Measurements from ENCODE around the gene AATF. TPM values are rescaled to one million over a fixed set of nuclear protein-coding genes. Genes with fewer than 3 reads are reported as not detected.

AATF gene
- total RNA-seq, 2 donors from 2014 or later: 28.8 to 41.3 TPM

DNA sequence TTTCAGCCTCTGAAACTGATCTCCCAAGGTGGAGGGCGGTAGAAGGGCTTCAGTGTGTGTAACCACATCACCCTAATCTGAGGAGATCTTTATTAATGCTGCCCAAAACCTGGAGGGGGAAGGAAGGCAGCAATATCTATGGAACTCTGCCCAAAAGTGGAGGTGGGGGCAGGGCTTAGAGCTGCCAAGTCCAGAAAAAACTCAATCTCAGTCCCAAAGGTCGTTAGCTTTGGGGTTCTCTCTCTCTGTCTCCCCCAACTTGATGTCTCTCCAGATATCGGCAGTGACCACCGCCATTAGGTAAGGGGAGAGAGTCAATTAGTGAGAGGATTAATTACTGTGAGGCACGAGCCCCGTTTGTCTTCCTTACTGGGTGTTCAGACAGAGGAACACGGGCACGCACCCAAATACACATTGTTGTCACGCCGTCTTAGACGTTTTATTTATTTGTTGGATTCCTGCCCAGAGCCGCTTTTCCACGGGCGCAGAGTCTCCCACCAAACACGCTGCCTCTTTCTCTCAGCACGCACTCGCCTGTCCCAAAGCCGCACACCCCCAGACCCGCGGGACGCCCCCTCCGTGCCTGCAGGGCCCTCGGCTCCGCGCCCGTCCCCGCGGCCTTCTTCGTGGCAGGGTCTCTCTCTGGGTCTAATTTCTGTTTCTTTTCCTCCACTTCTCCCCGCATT, 16.9 kb upstream of the AATF start:
- H3K27ac ChIP-seq: no peak overlapping the region
- H3K4me1 ChIP-seq (ENCODE audit: control insufficient read depth in 1 of 2, low read depth in 2 of 2): peaks cover 29 to 49% of the 10 kb centered on the region in 2 donors
- peak overlapping the region; percentile 62 for H3K4me3 ChIP-seq
- H3K27me3 ChIP-seq (replicated peaks; ENCODE audit: insufficient read depth): peaks cover 50% of the 10 kb centered on the region
- no peak for ATAC-seq (ENCODE audit: insufficient number of reproducible peaks, low FRiP score, low read depth)
- H3K9me3 ChIP-seq: no peaks in the 10 kb centered on the region
- DNase-seq (ENCODE audit: low spot score): no peak
- TF ChIP-seq, protein P1, sequence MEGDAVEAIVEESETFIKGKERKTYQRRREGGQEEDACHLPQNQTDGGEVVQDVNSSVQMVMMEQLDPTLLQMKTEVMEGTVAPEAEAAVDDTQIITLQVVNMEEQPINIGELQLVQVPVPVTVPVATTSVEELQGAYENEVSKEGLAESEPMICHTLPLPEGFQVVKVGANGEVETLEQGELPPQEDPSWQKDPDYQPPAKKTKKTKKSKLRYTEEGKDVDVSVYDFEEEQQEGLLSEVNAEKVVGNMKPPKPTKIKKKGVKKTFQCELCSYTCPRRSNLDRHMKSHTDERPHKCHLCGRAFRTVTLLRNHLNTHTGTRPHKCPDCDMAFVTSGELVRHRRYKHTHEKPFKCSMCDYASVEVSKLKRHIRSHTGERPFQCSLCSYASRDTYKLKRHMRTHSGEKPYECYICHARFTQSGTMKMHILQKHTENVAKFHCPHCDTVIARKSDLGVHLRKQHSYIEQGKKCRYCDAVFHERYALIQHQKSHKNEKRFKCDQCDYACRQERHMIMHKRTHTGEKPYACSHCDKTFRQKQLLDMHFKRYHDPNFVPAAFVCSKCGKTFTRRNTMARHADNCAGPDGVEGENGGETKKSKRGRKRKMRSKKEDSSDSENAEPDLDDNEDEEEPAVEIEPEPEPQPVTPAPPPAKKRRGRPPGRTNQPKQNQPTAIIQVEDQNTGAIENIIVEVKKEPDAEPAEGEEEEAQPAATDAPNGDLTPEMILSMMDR (IDR thresholded peaks at IDR 0.05): no peak
- H3K36me3 ChIP-seq: no peaks in the 10 kb centered on the region

DNA sequence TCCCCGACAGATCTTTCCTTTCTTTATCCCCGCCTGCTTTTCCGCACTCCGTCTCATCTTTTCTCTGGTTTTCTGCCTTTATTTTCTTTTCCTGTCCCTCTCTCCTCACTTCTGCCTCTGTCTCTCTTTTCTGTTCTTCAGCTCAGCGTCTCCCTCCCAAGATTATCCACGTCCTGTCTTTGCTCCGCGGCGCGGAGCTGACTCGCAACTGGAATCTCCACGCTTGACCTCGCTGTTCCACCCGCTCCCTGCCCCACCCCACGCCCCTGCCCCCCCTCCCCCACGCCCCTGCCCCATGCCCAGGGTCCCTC, 16.4 kb upstream of the AATF start:
- ATAC-seq (ENCODE audit: insufficient number of reproducible peaks, low FRiP score, low read depth) (no peak), DNase-seq (ENCODE audit: low spot score) (no peak)
- Histone ChIP-seq H3K4me3 (peak overlapping the region; percentile 62), H3K9me3 (no peaks in the 10 kb centered on the region), H3K36me3 (no peaks in the 10 kb centered on the region), H3K27ac (no peak overlapping the region), H3K27me3 (replicated peaks; ENCODE audit: insufficient read depth) (peaks cover 55% of the 10 kb centered on the region), H3K4me1 (ENCODE audit: control insufficient read depth in 1 of 2, low read depth in 2 of 2) (peaks cover 34 to 54% of the 10 kb centered on the region in 2 donors)
- TF ChIP-seq, protein P1 (IDR thresholded peaks at IDR 0.05): no peak

DNA sequence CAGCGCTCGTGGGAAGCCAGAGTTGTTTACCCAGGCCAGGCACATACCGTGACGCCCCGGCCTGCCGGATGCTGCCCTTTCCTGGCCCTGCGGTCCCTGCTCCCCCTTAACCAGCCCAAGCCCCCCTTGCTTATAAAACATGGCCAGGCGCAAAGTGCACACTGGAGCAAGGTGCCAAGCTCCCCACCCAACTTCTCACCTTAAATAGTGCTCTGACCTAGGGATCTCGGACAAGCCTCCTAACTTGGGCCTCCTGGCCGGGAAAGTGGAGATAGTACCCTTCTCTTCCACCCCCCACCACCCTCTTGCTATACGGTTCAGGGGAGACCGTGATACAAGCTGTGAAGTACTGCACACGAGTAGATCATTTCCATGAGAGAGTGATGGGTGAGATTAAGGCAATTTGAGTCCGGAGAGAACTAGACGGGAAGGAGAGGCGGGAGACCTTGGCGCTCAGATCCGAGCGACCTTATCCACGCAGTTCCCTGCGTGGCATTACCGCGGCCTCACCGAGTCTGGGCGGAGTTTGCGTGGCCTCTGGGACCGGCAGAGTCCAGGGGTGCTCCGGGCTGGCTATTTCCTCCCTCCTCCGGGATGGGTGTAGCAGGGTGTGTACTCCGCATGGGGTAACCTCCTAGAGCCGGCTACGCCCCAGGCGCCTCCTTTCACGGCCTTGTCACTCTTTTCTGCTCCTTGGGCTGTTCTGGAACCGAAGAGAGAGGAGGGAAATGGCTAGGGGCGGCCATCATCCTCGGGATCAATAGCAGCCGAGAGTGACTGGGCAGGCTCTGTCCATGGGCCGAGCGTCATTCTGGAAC, 15.9 kb upstream of the AATF start:
- no peak for DNase-seq (ENCODE audit: low spot score)
- no peak for ATAC-seq (ENCODE audit: insufficient number of reproducible peaks, low FRiP score, low read depth)
- Histone ChIP-seq H3K27ac (no peak overlapping the region), H3K9me3 (no peaks in the 10 kb centered on the region), H3K4me1 (ENCODE audit: control insufficient read depth in 1 of 2, low read depth in 2 of 2) (peaks cover 40 to 60% of the 10 kb centered on the region in 2 donors), H3K4me3 (no peak overlapping the region), H3K27me3 (replicated peaks; ENCODE audit: insufficient read depth) (peaks cover 61% of the 10 kb centered on the region), H3K36me3 (no peaks in the 10 kb centered on the region)
- TF ChIP-seq, protein P1 (IDR thresholded peaks at IDR 0.05): no peak

DNA sequence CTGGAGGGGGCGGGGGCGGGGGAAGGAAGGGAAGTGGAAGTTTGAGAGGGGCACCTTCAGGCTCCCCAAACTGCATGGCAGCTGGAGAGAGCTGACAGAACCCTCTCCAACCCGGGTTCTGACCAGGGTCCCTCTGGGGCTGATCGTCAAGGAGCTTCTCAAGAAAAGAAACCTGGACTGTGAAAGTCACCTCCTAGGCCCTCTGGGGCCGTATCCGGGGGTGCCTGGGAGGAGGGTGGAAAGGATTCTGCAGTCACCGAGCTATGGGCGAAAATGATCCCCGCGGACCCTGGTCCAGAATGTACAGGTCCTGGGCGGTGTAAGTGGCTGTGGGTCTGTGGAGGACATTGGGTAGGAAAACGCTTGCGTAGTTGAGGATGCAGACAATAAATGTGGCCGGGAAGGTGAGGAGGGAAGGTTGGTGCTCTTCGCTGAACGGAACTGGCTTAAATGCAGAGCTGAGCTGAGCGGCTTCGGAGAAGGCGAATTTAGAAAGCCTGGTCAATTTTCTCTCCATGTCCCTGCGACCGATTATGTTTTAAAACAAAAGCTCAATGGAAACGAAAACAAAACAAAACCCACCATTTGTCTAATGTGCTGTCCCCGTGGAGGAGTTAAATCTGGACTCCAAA, 15.1 kb upstream of the AATF start:
- Histone ChIP-seq H3K9me3 (no peaks in the 10 kb centered on the region), H3K4me3 (peak overlapping the region; percentile 52), H3K4me1 (ENCODE audit: control insufficient read depth in 1 of 2, low read depth in 2 of 2) (peaks cover 46 to 67% of the 10 kb centered on the region in 2 donors), H3K36me3 (no peaks in the 10 kb centered on the region), H3K27ac (no peak overlapping the region), H3K27me3 (replicated peaks; ENCODE audit: insufficient read depth) (peaks cover 67% of the 10 kb centered on the region)
- ATAC-seq (ENCODE audit: insufficient number of reproducible peaks, low FRiP score, low read depth) (no peak), DNase-seq (ENCODE audit: low spot score) (no peak)
- TF ChIP-seq, protein P1 (IDR thresholded peaks at IDR 0.05): no peak

DNA sequence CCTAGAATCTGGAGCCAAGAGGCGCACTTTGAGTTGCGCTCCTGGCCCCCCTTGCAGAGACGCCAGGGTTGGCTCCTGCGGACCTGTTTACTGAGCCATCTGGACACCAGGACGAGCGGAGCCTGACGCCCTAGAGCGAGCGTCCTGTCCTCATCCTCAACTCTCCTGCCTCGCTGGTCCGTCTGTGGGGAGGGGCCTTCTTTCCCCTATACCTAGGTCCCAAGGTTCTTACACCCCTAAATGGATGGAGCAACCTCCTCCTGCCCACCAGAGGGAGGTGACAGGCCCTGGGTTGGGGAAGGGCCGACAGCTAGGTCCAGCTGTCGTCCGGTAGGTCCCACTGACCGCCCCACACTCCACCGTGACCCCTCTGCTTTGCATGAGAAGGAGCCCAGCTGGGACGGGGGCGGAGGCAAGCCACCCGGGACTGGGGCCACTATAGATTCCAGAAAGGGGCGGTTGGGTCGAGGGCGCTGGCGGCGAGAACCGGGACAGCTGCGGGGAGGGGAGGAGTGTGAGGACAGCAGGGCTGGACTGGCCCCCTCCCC, 14.5 kb upstream of the AATF start:
- H3K27me3 ChIP-seq (replicated peaks; ENCODE audit: insufficient read depth): peaks cover 73% of the 10 kb centered on the region
- no peaks in the 10 kb centered on the region for H3K36me3 ChIP-seq
- TF ChIP-seq, protein P1 (IDR thresholded peaks at IDR 0.05): no peak
- H3K4me1 ChIP-seq (ENCODE audit: control insufficient read depth in 1 of 2, low read depth in 2 of 2): peaks cover 46 to 71% of the 10 kb centered on the region in 2 donors
- no peaks in the 10 kb centered on the region for H3K9me3 ChIP-seq
- ATAC-seq (ENCODE audit: insufficient number of reproducible peaks, low FRiP score, low read depth): no peak
- DNase-seq (ENCODE audit: low spot score): no peak
- H3K4me3 ChIP-seq: peak overlapping the region; percentile 52
- H3K27ac ChIP-seq: no peak overlapping the region

Measured in thoracic aorta (tissue), 2 donors.